HPDE6-E6E7 (cell line): ENCODE results near the gene COL9A3.
"Not testable (repeated sequence)": the region's sequence is repeated elsewhere in the genome, so short reads cannot be mapped to it uniquely, and the experiment has no call there.

ENCODE experiments used
- DNase-seq: peaks from one replicate; pipeline ENCODE4 v3.0.0; 2011; ENCODE audit warnings: missing footprints; ENCODE audit errors: extremely low spot score

The COL9A3 gene

DNA sequence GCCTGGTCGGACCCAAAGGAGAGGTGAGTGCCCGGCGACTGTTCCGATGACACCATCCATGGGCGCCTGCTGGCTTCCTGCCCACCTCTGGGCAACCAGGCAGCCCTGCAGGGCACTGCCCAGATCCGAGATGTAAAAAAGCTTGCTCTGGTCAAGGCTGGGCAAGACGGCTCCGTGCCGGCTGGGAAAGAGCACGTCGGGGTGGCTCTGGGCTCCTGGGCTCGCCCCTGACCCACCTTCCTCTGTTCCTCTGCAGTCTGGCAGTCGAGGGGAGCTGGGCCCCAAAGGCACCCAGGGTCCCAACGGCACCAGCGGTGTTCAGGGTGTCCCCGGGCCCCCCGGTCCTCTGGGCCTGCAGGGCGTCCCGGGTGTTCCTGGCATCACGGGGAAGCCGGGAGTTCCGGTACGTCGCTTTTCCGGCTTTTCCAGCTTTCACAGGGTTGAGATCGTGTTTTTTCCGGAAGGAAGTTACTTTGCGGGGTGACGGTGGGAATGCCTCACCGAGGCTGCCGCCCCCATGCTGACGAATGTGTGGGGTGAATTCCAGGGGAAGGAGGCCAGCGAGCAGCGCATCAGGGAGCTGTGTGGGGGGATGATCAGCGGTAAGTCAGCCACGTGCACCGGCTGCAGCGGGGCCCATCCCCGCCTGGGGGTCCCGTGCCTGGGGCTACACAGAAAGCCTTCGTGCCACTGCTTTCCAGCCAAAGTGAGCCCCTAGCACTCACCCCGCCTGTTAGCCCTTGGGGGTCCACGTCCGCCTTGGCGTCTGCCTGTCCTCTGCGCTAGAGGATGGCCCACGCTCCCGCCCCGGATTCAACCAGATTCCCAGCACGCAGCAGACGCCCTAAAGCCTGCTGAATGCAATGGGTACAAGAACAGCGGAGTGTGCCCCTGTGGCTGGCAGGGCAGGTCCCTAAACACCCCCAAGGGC, 19.3 kb downstream of the COL9A3 start:
- no peak for DNase-seq

DNA sequence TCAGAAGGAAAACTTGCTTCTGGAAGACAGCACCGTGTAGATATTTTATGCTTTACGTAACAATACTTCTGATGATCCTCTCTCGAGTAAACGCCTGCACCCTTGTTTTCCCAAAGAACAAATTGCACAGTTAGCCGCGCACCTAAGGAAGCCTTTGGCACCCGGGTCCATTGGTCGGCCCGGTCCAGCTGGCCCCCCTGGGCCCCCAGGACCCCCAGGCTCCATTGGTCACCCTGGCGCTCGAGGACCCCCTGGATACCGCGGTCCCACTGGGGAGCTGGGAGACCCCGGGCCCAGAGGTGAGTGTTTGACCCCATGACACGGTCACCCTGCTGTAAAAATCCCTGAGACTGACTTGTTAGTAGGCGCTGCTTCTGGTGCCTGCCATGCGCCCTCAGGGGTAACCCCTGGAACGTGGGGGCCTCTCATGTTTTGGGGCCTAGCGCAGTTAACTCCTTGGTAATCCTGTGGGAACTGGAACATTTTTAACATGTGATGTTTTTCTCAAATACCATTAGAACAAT, 20.2 kb downstream of the COL9A3 start:
- DNase-seq = no peak

DNA sequence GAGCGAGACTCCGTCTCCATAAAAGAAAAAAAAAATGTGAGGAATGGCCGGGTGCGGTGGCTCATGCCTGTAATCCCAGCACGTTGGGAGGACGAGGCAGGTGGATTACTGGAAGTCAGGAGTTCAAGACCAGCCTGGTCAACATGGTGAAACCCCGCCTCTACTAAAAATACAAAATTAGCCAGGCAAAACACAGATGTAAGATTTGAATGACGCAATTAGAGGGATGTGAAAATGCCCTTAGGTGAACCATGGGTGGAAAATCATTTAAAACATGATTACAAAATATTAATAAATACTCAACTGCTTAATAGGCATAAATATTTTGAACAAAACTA, 20.9 kb downstream of the COL9A3 start:
- DNase-seq = no peak

DNA sequence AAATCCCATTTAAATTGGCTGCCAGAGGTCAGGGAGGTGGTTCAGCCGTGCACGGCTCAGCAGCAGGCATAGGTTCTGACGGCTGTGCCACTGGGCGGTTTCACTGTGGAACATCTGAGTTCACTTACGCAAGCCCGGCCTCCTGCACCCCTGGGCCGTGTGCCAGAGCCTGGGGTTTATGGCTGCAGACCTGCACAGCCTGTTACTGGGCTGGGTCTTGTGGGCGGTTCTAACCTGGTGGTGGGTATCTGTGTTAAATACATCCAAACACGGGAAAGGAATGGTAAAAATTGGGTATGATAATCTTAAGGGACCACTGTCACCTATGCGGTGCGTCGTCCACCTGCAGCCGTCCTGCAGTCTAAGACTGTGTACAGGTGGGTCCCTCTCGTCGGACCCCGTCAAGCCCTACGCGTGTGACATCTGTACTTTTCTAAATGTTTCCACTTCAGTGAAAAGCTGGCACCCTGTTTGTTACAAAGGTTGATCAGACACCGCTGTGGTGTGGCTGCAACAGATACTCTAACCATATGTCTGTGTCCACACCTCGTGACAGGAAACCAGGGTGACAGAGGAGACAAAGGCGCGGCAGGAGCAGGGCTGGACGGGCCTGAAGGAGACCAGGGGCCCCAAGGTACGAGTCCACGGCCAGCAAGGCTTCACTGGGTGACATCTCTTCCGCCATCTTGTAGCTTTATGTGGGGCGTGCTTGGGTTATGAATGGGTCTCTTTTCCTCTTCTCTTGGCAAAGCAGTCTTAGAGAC, 21.5 kb downstream of the COL9A3 start:
- no peak for DNase-seq

DNA sequence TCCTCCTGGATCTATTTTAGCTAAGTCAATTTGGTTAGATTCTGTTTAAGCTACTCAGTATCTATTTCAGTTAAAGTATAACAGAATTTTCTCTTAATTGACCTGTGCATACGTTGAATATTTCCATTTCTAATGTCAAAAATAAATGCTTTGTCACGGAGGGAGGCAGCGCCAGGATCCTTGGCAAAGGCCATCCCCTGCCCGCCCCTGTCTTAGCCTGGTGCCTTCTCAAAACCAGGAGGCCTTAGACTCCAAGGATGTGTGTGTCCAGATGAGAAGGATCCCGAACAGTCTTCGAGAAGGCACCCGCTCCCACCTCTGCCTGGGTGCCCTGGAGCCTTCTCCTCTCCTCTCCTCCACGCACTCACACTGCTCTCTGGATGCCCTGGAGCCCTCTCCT, 22.4 kb downstream of the COL9A3 start:
- DNase-seq = no peak

DNA sequence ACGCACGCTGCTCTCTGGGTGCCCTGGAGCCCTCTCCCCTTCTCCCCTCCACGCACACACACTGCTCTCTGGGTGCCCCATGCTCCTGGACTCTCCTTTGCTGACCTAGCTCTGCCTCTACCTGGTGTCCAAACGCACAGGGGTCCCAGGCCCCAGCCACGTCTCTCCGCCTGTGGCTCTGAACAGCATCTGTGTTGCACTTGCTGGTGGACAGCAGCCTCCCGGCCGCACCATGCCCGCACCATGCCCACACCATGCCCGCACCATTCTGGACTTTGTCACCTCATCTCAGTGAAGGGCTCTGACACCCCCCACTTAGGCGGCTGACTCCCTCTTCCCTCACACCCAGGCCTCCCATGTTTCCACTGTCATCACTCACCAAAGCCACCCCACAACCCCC, 23.0 kb downstream of the COL9A3 start:
- no peak for DNase-seq

DNA sequence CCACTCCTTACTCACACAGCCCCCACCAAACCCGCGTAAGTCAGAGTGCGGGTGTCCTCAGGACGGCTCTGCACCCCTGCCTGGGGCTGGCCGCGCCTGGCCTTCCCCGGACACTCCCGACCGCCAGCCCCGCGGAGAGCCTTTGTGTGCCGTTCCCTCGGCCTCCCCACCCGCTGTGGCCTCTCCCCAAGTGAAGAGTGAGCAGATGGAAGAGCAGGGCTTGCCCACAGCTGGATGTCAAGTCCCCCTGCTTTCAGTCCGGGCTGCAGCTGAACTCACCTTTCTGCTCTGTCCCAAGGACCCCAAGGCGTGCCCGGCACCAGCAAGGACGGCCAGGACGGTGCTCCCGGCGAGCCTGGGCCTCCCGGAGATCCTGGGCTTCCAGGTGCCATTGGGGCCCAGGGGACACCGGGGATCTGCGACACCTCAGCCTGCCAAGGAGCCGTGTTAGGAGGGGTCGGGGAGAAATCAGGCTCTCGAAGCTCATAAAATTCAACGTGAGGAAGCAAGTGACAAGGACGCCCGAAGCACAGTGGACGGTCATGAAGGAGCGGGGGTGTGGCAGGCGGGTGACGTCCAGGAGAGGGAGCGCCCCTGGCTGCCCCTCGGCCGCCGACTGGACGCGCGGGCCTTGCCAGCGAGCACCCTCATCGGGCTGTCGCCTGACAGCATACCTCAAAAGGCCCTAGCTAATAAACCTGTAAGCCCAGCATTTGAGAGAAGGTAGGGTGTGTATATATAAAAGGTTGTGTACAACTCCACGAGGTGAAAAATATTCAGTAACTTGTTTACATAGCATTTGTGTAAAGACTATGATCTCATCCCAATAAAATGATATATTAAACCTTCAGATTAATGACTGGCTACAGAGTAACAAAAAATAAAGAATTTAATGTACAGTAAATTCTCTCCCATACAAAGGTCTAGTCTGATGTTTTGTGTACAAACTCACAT, 23.7 kb downstream of the COL9A3 start:
- DNase-seq = no peak

DNA sequence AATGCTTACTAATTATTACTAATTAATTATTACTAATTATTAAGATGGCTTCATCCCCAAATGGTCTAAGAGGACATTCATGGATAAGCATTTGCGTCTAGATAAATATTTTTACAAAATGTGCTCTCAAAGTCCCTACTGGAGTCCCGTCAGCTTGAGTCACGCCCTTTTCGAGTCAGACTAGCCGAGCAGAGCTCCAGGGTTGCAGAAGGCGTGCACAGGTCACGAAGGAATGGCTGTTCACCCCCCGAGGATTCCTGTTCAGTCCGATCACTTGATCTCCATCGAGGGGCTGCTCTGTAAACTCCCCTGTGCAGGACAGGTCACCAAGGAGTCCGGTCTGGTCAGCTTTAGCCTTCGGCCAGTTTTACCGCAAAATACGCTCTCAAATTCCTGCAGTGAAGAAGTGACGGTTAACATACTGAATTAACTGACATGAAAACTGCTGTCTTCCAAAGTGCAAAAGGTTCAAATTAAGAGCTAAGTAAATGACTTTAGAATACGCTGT, 24.9 kb downstream of the COL9A3 start:
- DNase-seq = no peak

DNA sequence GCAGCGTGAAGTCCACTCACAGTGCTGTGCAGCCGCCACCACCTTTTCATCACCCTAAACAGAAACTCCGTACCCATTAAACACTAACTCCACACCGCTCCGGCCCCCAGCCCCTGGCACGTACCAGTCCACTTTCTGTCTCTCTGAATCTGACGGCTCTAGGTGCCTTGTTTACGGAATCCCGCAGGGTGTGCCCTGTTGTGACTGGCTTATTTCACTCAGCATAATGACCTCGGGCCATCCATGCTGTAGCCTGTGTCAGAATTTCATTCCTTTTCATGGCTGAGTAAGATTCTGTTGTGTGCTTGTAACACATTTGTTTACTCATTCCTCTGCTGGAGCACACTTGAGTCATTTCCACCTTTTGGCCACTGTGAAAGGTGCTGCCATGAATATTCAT, 26.8 kb downstream of the COL9A3 start:
- no peak for DNase-seq

DNA sequence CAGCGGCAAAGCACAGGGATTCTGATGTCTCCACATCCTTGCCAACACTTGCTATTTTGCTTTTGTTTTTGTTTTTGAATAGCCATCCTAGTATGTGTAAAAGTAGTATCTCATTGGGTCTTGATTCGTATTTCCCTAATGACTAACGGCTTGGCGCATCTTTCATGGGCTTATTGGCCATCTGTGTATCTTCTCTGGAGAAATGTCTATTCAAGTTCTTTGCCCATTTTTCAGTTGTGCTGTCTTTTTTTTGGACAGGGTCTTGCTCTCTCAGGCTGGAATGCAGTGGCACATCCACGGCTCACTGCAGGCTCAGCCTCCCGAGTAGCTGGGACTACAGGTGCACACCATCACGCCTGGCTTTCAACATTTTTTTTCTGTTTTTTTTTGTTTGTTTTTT, 27.3 kb downstream of the COL9A3 start:
- DNase-seq = no peak

DNA sequence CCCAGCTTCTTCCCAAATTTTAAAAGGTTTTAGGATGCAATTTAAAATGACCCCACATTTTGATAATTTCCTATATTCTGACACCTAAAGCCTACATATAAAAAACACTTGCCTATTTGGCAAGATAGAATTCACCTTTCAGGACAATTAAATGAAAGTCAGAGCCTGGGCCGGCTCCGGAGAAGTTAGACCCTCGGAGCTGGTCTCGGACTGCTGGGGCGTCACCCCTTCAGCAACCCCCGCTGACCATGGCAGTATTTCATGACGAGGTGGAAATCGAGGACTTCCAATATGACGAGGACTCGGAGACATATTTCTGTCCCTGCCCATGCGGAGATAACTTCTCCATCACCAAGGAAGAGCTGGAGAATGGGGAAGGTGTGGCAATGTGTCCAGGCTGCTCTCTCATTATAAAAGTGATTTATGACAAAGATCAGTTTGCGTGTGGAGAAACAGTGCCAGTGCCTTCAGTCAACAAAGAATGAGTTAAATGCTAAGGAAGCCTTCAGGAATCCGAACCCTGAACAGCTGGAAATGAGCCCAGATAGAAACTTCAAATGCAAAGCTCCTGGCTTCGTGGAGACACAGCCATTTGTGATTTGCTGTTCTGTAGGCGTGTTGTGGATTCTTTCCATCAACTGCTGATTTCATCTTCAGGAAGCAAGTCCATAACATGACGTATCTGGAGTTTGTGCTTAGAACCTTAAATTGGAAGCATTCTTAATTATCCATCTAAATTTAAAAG, 28.7 kb downstream of the COL9A3 start:
- DNase-seq = no peak

DNA sequence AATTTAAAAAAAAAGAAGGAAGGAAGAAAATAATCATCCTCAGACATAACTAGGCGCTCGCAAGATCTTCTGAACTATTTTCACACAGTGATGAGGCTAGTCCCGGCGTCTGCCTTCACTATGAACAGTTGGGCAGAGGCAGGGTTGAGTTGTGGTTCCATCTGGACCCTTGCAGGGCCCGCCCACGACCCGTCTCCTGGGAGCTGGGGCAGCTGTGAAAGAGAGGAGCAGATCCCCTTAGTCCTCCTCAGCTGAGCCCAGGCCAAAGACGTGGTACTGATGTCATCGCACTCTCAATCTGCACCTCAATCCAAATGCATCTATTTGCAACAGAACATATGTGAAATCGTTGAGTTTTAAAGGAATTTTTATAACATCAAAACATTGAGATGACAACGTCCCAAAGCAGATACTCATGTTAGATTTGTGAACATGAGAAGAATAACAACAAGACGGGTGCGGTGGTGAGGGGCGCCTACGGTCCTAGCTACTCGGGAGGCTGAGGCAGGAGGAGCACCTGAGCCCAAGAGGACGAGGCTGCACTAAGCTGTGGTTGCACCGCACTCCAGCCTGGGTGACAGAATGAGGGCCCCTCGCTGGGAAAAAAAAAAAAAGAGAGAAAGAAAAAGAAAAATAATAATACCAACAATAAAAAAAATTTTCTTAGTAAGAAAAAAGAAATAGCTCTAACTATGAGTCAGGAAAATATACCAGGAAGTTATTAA, 29.5 kb downstream of the COL9A3 start:
- DNase-seq = no peak

DNA sequence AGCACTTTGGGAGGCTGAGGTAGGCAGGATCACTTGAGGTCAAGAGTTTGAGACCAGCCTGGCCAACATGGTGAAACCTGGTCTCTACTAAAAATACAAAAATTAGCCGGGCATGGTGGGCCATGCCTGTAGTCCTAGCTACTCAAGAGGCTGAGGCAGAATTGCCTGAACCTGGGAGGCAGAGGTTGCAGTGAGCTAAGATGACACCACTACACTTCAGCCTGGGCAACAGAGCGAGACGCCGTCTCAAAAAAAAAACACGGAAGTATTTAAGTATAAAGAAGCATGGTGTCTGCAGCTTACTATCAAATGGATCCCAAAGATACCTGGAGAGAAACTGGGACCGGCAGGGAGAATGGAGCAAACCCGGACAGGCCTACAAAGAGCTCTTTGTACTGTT, 32.1 kb downstream of the COL9A3 start:
- not testable (repeated sequence) for DNase-seq

DNA sequence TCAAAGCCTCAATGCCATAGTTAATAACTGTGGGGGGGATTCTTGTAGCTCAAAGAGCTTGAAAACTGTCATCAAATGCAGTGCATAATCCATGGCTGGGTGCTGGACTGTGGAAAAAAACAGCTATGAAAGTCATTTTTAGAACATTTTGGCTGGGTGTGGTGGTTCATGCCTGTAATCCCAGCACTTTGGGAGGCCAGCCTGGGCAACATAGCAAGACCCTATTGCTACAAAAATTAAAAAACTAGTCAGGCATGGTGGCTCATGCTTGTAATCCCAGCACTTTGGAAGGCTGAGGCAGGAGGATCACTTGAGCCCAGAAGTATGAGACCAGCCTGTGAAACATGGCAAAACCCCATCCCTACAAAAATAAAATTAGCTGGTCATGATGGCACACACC, 32.6 kb downstream of the COL9A3 start:
- DNase-seq = no peak

DNA sequence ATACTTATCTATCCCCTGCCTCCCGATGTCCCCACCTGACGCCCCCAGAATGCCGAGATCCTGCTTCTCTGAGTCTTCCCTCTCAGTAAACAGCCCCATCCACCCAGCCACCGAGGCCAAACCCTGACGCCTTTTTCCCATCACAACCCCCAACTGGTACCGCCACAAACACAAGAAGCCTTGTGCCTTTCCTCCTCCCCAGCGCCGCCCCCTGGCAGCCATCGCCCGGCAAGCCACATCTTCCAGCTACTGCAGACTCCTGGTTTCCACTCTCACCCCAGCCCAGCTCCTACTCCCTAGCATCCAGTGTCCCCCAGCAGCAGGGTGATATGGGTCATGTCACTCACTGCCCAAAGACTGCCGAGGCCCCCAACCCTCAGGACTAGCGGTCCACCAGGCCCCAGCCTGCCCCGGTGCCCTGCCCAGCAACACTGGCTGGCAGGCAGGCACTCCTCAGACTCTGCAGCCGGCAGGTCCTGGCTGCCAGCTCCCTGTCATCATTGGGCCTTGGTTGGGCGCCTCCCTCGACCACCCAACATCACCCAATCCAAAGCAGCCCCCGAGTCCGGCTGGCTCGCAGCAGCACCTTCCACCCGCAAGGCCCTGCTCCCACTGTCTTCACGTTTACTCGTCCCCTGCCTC, 33.6 kb downstream of the COL9A3 start:
- no peak for DNase-seq

DNA sequence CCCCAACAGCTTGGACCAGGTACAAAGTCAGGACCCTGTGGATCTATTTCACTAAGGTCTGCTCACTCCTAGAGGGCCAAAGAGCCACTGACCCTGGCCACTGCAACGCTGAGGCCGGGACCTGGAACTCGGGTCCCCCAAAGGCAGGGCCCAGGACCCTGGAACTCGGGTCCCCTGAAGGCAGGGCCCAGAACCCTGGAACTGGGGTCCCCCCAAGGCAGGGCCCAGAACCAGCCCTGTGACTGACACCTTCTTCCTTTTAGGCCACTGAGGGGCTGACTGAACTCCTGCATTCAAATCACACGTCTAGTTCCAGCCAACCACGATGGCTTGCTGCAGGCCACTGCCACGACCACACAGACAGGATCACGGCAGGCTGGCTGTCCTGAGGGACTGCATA, 35.3 kb downstream of the COL9A3 start:
- DNase-seq = no peak

DNA sequence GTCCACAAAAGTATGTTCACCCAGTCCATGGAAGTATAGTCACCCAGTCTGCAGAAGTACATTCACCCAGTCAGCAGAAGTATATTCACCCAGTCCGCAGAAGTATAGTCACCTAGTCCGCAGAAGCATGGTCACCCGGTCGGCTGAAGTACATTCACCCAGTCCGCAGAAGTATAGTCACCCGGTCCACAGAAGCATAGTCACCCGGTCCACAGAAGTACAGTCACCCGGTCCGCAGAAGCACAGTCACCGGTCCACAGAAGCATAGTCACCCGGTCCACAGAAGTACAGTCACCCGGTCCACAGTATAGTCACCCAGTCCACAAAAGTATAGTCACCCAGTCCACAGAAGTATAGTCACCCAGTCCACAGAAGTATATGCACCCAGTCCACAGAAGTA, 36.0 kb downstream of the COL9A3 start:
- no peak for DNase-seq

DNA sequence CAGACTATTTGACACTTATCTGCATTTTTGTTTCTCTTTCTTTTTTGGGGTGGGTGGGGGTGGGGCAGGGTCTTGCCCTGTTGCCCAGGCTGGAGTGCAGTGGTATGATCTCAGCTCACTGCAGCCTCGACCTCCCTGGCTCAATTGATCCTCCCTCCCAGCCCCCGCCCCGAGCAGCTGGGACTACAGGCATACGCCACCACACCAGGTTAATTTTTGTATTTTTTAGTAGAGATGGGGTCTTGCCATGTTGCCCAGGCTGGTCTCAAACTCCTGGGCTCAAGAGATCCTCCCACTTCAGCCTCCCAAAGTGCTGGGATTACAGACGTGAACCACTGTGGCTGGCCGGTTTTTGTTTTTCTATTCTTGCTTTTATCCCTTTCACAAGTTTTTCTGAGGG, 36.5 kb downstream of the COL9A3 start:
- not testable (repeated sequence) for DNase-seq

DNA sequence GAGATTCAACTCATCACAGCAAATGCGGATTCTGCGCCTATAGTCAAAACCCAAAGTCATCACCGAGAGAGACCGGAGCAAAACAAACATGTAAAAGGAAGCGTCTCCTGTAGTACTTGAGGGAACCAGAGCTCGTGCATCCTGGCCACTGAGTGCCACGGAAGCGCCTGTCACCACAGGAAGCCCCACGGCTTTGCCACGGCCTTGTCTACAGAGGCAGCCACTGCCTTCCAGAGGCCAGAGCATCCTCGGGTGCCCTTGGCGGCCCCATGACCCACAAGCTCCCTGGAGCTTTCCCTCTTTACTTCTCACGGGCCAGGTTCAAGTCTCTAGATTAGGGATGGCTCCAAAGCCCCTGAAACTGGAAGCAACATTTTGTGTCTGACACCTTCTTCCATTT, 37.3 kb downstream of the COL9A3 start:
- no peak for DNase-seq

DNA sequence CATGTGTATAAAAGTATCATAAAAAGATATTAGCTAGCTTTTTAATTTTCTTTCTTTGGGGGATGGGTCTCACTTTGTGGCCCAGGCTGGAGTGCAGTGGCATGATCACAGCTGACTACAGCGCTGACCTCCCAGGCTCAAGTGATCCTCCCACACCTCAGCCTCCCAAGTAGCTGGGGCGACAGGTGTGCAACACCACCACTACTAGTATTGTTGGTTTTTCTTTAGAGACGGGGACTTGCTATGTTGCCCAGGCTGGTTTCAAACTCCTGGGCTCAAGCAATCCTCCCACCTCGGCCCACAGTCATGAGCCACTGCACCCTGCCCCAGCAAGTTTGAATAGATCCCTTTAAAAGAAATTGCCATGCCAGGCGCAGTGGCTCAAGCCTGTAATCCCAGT, 38.3 kb downstream of the COL9A3 start:
- DNase-seq = no peak
